Stimulated activated CD8-positive, alpha-beta memory T cell treated with anti-CD3 and anti-CD28 coated beads, Interleukin-12 subunit alpha, Interleukin-12 subunit beta, amount 100 ng/mL, for 24 hours (primary cell): Measurements from ENCODE around the gene CASKIN1.
"Not testable (repeated sequence)": the region's sequence is repeated elsewhere in the genome, so short reads cannot be mapped to it uniquely, and the experiment has no call there.

Experiments
- DNase-seq: peaks from one replicate; pipeline ENCODE4 v3.0.0-alpha.2; 2020; ENCODE audit errors: extremely low read depth

CASKIN1 gene

DNA sequence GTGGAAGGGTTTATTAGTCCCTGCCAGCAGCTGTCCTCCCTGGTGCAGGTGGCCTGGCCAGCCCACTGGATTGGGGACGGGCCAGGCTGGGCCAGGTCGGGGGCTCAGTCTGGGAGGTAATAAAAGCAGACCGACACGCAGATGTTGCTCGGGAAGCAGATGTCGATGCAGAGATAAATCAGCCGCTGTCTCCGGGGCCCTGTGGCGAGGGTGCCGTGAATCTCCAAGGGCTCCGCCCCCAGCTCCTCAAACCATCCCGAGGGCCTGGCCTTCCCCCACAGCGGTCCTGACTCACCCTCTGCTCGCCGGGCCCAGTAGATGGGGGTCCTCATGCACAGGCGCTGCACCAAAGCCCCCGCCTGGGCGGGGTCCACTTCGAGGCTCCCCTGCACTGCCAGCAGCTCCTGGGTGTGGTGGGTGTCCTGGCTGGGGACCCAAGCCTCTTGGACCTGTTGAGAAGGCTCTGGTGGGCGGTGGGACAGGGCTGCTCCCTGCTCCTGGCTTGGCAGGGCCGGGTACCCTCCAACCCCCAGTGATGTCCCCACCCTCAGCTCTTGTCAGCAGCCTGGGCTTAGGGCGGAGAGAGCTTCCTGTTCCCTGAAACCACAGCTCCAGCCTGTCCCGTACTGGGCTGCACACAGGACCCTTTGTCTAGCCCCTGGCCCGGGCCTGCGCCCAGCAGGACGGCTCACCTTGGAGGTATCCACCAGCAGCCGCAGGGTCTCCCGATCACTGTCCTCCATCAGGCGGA is 13.0 kb upstream of the CASKIN1 start:
- no peak for DNase-seq

GRCh38 chr16:2208772-2209171 is 12.4 kb upstream of the CASKIN1 start:
- no peak for DNase-seq

DNA sequence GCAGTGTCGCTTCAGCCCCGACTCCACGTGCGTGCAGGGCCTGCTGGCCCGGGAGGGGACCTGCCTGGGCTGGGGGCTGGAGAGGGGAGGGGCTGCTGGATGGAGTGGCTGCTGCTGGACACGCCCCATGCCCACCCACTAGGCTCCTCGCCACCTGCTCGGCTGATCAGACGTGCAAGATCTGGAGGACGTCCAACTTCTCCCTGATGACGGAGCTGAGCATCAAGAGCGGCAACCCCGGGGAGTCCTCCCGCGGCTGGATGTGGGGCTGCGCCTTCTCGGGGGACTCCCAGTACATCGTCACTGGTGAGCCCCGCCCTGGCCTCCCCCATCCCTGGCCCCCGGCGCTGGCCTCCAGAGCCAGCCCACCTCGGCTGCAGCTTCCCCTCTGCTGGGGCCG is 11.9 kb upstream of the CASKIN1 start:
- DNase-seq: no peak

- DNase-seq: no peak
Measured at GRCh38 chr16:2207872-2208271, 11.5 kb upstream of the CASKIN1 start.

DNA sequence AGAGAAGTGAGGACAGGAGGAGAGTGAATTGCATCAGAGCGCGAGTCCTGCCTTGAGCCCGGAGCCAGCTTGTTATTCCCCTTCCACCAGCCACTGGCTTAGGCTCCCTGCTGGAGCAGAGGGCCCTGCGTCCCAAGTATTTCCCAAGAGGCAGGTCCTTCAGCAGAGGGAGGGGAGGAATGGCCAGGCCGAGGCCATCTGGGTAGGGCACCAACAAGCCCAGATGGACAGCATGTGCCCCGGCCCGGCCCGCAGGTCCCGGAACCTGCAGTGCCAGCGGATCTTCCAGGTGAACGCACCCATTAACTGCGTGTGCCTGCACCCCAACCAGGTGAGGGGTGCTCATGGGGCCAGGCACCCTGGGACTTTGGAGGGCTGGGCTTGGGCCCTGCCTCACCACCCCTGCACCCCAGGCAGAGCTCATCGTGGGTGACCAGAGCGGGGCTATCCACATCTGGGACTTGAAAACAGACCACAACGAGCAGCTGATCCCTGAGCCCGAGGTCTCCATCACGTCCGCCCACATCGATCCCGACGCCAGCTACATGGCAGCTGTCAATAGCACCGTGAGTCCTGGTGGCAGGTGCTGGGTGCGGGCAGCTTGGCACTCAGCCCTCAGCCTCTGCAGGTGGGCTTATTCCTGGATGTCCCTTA is 10.5 kb upstream of the CASKIN1 start:
- DNase-seq: no peak

DNA sequence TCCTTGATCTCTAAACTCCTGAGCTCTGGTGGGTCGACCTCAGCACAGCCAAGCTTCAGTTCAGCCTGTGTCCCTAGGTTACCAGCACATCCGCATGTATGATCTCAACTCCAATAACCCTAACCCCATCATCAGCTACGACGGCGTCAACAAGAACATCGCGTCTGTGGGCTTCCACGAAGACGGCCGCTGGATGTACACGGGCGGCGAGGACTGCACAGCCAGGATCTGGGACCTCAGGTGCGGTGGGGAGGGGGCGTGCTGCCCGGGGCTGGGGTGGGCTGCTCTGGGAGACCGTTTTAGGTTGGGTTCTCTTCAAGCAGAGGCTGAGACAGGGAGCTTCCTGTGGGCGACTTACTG is 10.0 kb upstream of the CASKIN1 start:
- no peak for DNase-seq

GRCh38 chr16:2205967-2206313 is 9.5 kb upstream of the CASKIN1 start:
- no peak for DNase-seq

GRCh38 chr16:2205104-2205966 is 8.9 kb upstream of the CASKIN1 start, which contains the start of gene MLST8:
MLST8 (plus strand) TSS chr16:2205454; CDS start chr16:2206086, 632 bp downstream.
- peak; percentile 77 for DNase-seq

DNA sequence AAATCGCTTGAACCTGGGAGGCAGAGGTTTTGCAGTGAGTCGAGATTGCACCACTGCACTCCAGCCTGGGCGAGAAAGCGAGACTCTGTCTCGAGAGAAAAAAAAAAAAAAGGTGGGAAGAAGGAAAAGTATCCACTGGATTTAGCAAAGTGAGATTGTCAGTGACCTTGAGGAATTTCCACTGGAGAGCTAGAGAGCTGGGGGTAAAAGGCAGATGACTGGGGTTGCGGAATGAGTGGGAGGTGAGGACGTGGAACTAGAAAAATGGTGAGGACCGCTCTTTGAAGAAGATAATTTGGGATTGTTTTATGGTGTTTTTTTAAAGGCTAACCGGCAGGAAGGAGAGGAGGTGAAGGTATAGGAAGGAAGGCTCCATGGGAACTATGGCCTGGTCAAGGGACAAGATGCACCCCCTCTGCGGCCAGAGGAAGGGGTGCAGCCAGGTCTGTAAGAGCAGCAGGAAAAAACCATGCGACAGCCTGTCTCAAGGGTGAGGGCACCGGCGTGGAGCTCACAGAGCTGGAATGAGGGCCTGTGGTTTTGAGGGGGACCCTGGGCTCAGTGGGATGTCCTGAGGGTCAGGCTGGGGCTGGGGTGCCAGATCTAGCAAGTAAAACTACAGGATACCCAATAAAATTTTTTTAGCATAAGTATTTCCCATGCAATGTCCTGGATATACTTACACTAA is 8.2 kb upstream of the CASKIN1 start:
- no peak for DNase-seq

DNA sequence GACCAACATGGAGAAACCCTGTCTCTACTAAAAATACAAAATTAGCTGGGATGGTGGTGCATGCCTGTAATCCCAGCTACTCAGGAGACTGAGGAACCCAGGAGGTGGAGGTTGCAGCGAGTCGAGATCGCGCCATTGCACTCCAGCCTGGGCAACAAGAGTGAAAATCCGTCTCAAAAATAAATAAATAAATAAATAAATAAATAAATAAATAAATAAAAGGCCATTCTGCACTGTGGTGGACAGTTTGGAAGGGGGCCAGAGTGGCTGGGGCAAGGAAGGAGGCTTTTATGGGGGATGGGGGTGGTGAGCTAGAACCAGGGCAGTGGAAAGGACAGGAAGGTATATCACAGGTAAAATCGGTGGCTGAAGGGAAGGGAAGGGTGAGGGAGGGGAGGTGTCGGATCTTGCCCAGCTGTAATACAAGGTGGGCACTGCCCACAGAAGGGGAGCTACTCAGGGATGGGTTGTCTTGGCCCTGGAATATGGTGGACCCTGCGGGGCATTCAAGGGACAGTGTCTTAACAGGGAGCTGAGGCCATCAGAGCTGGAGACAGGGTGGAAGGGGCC is 6.8 kb upstream of the CASKIN1 start:
- not testable (repeated sequence) for DNase-seq

- no peak for DNase-seq
Measured at GRCh38 chr16:2200313-2200712, 3.9 kb upstream of the CASKIN1 start.

DNA sequence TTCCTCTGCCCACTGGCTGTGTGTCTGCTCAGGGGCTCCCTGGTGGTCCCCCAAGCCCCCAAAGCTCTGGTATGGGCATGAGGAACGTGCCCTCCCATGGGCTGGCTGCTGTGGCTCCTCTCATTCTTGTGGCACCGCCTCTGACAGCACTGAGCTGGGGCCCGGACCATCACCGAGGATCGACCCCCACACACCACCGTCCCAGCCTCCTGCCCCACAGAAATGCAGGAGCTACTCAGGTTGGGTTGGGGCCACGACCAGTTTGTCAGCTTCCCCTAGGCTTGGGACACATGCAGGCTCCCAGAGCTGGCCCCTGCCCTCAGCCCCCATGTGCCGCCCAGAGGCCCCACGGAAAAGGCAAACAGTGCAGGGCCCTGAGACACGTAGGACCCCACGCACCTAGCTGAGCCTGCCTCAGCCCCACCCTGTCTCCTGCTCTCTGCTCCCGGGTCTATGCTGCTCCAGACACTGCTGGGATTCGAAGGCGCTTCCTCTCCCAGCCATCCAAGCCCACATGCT is 3.3 kb upstream of the CASKIN1 start:
- no peak for DNase-seq

DNA sequence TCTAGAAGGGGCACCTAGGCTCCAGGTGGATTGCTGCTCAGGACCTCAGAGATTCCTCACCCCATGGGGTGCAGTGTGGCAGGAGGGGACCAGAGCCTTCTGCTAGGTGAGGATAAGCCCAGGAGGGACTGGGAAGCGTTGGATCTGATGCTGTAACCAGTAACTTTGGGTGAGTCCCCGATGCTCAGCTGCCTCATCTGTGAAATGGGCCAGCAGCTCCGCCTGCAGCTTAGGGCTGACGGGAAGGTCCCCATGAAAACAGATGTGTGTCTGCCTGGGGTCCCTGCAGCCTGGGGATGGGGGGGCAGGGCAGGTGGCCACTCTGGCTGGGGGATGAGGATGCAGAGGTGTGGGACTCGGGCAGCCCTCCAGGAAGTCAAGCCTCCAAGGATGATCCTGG is 2.7 kb upstream of the CASKIN1 start:
- no peak for DNase-seq

DNA sequence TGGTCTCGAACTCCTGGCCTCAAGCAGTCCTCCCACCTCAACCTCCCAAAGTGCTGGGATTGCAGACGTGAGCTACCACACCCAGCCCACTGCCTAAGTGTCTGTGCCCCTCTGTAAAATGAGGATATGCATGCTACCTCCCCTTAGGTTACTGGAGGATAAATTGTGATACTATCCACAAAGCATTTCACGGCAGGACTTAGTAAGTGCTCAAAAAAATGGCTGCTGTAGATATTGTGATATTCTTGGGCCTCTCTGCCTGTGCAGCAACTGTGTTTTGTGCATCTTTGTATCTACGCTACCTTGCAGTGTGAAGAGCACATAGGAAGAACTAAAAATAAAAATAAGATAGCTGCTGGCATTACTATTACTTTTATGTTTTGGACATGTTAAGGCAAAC is 1.9 kb upstream of the CASKIN1 start:
- DNase-seq: no peak

DNA sequence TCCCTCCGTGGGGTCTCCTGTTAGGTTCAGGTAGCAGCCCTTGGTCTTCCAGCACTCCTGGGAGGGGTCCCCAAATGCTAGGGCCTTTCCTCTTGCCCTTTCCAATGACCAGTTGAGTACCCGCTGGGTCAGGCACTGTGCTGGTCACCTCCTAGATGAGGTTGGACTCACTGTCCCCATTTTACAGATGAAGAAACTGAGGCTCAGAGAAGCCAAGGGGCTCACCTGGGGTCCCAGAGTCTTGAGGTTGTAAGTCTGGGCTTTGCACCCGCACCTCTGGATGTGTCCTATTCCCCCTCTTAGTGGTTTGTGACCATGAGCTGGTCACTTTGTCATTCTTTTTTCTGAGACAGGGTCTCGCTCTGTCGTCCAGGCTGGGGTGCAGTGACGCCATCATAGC is 1.4 kb upstream of the CASKIN1 start:
- DNase-seq: no peak

GRCh38 chr16:2196981-2197511 is 641 bp upstream of the CASKIN1 start:
- DNase-seq: no peak

GRCh38 chr16:2195322-2196161 is 863 bp downstream of the CASKIN1 start:
- DNase-seq: no peak

DNA sequence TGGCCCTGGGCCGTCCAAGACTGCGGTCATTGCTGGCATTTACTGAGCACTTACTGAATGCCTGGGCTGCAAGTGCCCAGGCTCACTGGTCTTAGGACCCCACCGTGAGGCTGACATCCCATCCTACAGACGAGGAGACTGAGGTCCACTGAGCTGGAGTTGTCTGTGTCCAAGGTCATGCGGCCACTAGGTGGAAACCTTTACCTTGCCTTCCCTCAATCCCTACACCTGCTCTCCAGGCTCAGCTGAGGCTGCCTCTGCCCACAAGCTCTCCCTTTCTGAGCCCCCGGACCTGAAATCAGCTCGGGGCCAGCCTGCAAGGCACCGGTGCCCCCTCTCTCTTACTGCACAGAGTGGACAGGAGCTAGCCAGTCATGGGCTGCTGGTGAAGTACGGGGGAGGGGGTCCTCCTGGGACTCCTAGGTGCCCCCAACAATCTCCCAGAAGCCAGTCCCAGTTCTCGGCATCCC is 1.5 kb downstream of the CASKIN1 start:
- no peak for DNase-seq

- DNase-seq: no peak
Measured at GRCh38 chr16:2194166-2194834, 2.1 kb downstream of the CASKIN1 start.

DNA sequence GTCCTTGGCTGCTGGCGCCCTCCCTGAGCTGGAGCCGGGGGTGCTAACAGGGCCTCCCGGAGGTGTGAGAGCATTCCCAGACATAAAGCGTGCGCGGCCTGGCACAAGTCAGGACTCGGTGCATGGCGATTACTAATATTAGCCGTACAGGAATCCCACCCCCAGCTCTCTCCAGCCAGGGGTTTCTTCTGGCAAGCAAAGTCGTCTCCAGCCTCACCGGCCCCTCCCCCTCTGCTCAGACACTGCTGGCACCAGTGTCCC is 5.0 kb downstream of the CASKIN1 start:
- no peak for DNase-seq
